GM18502 (cell line): ENCODE data around the gene GDF7.

Source experiments
- ATAC-seq: cut with Tn5 transposase; IDR thresholded peaks from one replicate; pipeline ENCODE4 v1.9.1; 2021; ENCODE audit warnings: mild to moderate bottlenecking; ENCODE audit not compliant: unreplicated experiment, poor library complexity

The GDF7 gene

DNA sequence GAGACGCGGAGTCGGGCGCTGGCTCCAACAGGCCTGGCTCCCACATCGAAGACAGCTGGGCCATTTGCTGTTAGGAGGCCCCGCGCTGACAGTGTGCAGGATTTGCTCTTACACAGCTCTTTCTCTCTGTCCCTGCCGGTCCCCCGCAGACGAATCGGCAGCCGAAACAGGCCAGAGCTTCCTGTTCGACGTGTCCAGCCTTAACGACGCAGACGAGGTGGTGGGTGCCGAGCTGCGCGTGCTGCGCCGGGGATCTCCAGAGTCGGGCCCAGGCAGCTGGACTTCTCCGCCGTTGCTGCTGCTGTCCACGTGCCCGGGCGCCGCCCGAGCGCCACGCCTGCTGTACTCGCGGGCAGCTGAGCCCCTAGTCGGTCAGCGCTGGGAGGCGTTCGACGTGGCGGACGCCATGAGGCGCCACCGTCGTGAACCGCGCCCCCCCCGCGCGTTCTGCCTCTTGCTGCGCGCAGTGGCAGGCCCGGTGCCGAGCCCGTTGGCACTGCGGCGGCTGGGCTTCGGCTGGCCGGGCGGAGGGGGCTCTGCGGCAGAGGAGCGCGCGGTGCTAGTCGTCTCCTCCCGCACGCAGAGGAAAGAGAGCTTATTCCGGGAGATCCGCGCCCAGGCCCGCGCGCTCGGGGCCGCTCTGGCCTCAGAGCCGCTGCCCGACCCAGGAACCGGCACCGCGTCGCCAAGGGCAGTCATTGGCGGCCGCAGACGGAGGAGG, 3.5 kb downstream of the GDF7 start:
- ATAC-seq: no peak

DNA sequence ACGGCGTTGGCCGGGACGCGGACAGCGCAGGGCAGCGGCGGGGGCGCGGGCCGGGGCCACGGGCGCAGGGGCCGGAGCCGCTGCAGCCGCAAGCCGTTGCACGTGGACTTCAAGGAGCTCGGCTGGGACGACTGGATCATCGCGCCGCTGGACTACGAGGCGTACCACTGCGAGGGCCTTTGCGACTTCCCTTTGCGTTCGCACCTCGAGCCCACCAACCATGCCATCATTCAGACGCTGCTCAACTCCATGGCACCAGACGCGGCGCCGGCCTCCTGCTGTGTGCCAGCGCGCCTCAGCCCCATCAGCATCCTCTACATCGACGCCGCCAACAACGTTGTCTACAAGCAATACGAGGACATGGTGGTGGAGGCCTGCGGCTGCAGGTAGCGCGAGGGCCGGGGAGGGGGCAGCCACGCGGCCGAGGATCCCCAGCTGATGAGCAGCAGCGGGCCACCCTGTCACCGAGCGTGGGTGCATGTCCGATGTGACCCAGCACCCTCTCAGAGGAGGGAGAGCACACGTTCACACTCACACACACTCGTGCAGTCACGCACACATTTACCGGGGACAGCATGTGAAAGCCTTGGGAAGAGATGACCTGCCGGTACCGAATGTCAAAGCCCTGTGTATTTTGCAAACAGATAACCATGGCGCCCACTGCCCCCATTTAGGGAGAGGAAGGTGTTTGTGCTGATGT, 4.2 kb downstream of the GDF7 start:
- no peak for ATAC-seq

DNA sequence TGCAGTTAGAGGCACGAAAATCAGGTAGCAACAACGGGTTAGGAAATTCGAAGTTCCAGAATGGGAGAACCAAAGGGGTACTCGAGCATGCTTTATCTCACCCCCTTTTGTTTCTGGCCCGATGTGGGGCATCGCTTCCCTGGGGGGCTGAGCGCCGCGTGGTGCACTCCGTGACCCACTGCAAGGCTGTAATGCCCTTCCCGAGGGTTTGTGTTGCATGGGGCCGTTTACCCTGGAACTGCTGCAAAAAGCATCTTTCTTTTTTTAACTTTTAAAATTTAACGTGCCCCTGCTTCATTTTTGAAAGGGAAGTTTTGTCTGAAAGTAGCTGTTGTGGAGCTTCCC, 4.8 kb downstream of the GDF7 start:
- ATAC-seq: no peak

DNA sequence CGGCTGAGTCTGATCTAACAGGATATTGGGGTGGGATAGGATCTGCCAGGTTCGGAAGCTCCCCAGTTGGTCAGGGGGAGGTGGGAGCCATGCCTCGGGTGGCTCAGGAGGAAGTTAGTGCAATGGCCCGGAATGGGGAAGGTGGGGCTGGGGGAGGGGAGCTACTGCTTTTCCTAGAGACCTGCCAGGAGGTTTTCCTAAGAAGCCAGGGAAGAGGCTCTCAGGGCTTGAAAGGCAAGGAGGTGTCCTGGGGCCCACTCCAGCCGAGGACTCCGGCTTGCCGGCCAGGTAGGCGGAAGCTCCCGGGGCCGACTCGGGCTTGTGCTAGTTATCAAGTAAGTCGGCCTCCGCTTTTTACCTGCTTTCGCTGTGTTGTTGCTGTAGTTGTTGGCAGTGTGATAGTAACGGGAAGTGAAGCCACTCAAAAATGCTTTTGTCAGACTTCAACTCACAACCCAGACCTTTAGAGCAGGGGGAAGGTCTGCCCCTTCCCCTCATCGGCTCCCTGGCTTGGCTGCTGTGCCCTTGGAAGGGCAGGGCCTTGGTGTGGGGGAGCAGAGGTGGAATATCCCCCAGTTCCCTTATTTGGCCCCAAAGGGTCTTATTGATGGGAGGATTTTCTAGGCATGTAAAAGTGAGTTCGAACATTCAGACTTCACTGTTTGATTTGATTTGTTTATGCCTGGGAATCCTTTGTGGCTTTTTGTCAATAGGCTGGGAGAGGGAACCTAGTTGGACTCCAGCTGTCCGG, 5.4 kb downstream of the GDF7 start:
- no peak for ATAC-seq

DNA sequence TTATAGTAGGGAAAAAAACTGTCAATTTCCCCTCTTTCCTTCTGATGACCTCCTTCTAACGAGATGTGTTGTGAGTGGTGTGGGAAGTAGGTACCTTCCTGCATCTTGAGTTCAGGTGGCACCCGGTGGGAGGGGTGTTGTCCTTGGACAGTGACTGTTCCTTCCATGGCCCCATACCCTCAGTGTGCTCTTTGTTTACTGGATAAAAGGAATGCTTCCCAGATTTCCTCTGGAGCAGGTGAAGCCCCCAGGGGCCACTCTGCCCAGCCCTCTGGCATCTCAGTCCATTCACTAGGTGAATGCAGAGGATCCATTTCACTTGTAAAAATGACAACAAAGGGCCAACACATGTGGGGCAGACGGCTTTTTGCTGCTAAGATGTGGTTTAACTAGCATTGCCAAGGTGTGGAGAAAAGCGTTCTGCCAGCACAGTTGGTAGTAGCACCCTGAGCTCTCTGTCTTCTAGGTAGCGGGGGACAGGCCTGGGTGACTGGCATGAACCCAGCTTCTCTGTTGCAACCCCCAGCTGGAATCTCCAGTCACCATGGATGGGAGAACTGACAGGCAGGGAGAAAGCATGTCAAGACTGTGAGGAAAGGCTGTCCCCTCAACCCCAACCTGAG, 6.9 kb downstream of the GDF7 start:
- no peak for ATAC-seq

DNA sequence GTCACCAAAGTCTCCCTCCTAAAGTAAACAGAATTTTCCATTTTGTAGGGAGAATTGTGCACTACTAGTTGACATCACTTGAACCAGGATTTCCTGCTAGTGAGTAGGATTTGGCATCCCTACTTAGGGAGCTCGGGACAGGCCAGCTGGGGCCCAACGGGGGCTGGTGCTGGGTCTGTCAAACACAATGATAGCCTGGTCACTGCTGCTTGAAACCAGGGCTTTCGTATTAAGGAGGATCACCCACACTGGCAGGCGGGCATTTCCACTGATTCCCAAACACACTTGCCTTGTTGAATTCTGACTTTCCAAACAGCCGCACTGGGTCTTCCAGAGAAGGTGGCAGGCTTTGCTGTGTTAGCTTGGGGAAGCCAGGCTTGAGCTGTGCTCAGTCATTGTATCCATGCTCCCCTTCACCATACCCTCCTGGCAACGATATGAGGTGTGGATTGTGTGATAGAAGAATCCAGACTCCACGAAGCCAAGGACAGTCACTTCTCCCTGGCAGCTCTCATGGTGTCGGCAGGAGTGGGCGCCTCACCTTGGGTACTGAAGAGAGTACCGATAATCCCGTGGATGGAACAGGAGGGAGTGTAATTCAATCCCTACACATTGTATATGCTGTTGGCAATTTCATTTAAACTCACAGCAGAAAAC, 7.5 kb downstream of the GDF7 start:
- ATAC-seq: no peak

DNA sequence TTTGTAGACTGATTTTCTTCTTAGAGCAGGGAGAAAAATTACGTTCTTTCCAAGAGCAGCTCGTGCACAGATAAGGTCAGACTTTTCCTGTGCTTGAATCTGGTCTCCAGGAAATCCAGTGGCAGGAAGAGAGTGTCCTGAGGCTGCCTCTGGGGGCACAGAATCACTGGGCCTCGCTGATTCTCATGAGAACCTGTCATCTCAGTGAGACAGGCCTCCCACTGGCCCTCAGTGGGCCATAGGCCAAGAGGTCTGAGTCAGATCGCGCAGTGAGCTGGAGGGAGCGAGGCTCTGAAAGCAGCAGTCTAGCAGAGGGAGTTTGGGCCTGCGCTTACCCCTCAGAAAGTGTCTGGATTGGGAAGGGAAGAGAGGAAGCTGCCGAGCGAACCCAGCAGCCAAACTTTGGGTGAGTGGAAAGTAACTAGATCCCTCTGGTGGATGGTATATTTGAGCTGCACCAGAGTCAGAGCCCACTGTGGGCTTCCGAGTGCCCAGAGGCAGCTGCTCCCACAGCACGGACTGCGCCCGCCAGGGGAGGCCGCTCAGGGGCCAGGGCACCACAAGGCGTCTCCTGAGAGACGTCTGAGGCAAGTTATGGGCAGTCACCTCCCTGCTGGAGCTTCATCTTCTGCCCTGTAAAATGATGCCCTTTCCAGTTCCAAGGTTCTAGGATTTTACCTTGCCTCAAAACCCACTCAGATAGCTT, 8.2 kb downstream of the GDF7 start:
- ATAC-seq: no peak

DNA sequence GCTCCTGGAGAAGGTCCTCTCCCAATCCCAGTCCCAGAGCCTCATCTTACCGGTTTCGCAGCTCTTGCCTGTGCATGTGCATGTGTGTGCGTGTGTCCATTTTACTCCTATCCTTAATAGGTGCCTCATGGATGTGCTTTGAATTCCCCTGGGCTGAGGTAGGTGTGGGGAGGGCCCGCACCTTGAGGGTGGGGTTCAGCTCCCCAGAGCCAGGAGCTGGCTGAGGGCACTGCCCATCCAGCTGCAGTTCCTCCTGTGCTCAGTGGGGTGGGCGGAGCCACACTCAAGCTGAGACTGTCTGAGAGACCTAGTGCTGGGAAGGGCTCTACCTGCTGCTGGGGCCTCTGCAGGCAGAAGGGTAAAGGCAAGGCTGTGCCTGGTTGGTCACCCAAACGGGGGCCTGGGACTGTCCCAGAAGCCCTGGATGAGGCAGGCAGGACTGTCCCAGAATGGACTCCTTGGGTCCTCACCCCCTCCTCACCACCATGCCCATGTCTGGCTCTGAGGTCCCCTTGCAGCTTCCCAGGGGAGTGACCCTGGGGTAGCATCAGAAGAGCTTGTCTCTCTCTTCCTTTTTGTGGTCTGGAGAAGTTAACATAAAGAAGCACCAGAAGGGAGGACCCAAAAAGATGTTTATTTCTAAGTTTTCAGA, 8.9 kb downstream of the GDF7 start:
- peak; percentile 73 for ATAC-seq

DNA sequence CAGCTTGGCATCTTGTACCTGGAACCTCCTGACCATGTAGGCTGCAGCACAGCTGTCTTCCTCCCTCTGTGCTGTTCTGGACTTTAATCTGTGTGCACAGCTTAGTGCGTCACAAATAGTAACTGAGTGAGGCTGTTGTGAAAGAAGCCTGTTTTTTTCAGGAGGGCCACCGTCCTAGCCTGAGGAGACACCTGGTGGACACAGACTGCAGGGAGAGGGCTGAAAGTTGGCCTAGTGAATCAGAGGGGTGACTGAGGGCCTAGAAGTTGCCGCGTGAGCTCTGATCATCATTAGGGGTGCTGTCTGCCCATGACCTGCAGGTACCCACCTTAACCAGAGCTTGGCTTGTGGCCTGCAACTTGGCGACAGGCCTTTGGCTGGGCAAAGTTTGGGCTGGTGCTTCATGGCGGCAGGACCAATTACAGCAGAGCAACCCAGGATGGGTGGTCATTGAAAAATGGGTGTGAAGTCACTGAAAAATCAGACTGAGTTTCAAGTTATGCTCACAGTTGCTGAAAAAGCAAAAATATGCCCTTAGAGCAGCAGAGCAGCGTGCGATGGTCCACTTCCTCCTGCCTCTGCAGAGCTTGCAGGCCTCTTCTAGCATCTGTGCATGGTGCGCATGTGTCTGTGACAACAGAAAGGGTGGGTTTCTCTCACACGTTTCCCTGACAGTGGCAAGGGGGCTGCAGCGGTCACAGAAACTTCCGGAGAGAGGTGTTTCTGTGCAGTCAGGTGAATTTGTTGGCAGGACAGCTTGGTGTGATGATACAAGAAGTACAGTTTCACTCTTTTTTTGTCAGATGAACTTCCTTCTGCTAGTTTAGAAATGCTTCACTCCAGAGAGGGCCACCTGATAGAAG, 9.6 kb downstream of the GDF7 start:
- peak; percentile 70 for ATAC-seq

DNA sequence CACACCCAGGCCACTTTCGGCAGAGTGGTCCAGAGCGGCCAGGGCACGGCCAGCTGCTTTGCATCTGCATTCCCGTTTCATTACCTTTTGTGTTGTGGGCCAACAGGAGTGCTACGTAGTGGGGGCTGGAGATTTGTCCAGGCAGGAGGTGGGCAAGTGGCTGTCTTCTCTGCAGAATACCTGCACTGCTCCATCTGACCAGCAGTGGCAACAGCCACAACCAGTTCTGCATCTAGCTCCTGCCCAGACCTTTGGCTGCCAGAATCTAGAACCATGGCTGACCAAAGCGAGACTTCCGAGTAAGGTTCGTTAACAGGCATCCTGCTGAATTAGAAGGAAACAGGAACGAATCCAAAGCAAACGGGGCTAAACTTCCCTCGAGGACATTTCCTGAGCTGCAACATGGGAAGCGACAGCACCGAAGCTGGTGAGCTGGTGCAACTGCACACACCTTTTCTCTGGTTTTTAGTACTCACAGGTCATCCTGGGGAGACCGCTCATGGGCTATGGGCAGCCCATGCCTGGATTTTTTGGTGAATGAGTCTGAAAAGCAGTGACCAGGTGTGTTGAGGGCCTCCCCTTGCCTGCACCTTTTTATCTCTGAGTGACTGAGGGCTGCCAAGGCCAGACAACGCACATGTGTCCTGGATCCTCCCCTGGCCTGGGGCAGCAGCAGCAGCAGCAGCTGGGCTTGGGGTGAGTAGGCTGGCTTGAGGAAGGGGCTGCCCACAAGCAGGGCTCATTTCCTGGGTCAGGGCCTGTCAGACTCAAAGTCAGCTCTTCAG, 10.5 kb downstream of the GDF7 start:
- peak; percentile 40 for ATAC-seq

DNA sequence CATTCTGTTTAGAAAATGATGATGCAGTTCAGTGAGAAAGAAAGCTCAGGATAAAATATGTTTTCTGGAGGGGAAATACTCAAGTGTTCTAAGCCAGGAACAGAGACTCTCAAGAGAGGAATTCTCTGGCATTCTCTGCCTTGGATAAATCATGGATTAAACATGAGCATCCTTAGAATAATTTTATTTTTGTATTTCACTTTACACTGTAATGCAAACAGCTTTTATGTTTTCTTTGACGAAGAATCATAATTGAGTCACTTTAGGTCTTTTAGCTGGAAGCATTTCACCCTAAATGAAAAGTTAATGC, 11.1 kb downstream of the GDF7 start:
- ATAC-seq: no peak

DNA sequence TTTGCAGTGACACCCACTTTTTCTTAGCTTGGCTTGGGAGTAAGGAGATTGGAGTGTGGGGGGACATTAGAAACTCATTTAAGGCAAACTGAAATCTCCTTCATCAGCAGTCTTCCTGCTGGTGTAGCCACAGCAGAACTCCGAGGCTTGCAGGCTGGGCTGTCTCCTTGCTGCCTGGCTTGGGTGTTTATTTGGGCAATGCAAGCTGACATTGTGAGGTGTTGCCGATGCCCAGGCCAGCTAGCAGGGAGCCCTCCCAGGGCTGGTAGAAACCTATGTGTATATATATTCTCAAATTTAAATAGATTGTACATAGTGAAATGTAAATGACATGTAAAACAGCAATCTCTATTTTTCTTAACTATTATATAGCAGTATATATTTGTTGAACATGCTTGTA, 11.8 kb downstream of the GDF7 start:
- no peak for ATAC-seq

DNA sequence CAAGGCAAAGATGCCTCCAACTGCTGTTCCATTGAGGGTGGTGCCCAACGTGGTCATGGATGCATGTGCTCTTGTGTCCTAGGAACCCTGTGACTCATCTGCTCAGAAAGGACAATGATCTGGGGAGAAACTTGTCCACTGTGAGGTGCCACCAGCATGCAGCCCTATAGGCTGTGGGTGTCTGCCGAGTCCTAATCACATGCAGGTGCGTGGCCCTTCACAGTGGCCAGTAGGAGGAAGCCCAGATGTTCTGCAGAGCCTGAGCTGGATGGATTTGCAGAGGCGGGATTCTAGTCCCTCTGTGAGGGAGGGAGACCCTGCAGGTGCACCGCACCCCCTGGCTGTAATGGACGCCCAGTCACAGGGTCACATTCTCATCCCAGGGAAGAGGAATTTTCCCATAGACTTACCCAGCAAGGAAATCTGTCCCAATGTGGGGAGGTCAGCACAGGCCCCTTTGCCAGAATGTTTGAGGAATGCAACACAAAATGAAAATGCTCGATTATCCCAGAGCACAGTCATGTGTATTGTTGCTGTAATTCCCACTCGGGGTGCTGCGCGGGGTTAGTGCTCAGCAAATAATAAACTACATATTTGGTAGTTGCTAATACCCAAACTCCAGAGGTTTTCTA, 13.9 kb downstream of the GDF7 start:
- ATAC-seq: no peak

DNA sequence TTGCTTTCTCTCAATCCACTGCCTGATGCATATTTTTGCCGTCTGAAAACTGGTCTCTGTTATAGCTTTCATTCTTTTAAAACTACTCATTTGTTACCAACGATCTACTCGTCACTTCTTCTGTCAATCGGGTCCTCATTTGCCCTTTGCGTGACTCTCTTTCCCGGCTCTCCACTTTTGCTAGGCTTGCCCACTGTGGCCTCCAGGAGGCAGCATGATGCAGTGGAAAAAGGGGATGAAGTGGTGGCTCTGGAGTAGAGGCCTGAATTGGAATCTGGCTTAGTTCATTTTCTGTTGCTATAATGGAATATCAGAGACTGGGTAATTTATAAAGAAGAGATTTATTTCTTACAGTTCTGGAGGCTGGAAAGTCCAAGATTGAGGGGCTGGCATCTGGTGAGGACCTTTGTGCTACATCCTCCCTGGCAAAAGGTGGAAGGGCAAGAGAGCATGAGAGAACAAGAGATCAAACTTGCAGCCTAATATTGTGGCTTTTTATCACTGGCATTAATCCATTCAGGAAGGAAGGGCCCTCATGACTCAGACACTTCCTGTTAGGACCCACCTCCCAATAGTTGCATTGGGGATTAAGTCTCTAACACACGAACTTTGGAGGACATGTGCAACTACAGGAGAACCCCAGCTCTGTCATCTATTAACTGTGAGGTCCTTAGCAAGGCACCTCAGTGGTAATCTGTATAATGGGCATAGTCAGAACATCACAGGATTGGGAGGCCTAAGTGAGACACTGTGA, 15.4 kb downstream of the GDF7 start:
- no peak for ATAC-seq

DNA sequence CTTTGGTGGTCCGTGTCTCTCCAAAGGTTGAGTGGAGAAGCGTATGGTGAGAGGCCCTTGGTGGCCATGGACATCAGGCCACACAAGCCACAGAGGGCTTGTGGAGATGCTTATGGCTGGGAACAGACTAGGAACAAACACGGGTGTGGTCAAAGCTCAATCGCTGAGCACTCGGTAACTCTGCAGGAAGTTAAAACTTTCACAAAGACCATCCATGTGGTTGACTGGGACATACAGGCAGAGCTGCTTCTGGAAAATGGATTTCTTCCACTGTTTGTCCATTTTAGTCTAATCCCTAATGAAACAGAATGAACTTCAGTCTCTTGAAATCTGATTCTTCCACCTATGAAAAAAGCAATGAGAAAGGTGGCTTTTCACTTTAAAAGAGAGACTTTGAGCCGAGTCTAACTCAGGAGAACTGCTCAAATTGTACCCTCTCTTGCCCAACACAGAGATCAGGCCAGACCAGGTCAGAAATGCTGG, 17.7 kb downstream of the GDF7 start:
- ATAC-seq: no peak

DNA sequence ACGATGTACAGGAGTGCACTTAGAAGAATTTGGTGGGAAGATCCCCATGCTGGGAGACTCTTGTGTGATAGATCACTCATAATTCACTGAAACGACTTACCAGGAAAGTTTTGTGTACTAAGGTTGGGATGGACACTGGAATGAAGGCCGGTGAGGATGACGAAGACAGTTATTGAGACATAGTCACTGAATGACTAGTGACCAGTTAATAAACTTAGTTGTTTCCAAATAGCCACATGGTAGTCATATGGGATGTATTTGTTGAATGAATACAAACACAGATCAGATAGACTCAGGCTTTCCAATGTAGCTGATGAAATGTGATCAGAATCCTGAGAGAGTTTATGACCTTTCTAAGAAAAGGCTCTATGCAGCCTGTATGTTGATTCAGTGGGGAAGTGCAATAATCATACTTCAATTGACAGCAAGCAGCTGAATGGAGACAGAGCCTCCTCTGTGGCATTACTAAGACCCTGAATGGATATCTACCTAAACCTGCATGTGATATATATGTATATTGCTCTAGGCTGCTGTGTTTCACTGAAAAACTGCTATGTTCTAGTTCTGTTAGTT, 20.4 kb downstream of the GDF7 start:
- no peak for ATAC-seq
